PFSK-1 (cell line): ENCODE measurements around the gene CD28.

Experiments
- FOXP2 ChIP-seq: optimal IDR thresholded peaks from 2 replicates; pipeline ENCODE3; 2011; ENCODE audit warnings: borderline replicate concordance, control low read depth, inconsistent platforms; ENCODE audit not compliant: insufficient read depth; ENCODE audit errors: extremely low read length, extremely low read depth
- POLR2AphosphoS5 ChIP-seq: IDR thresholded peaks from 2 replicates; pipeline ENCODE4 v1.6.1; 2012; ENCODE audit warnings: low read depth, mild to moderate bottlenecking, control low read depth, low read length, moderate library complexity
- REST ChIP-seq, 2 experiments: IDR thresholded peaks; 2 replicates each; pipeline versions ENCODE4 v1.6.1 to v1.8.0; 2011 to 2012; ENCODE audit warnings: low read depth in 2 of 2, low read length in 2 of 2, control low read depth in 1 of 2, inconsistent platforms in 1 of 2, mild to moderate bottlenecking in 1 of 2, moderate library complexity in 1 of 2; ENCODE audit not compliant: insufficient read depth in 1 of 2
- SIN3A ChIP-seq: IDR thresholded peaks from 2 replicates; pipeline ENCODE4 v1.6.1; 2012; ENCODE audit warnings: mild to moderate bottlenecking, low read length, moderate library complexity, borderline replicate concordance; ENCODE audit not compliant: insufficient read depth
- TAF1 ChIP-seq: IDR thresholded peaks from 2 replicates; pipeline ENCODE4 v1.6.1; 2012; ENCODE audit warnings: low read length, control low read depth, borderline replicate concordance; ENCODE audit not compliant: insufficient read depth

CD28 gene

GRCh38 chr2:203763241-203763937 is 57.0 kb downstream of the CD28 start:
- no peak for TF ChIP-seq SIN3A
- TF ChIP-seq FOXP2 = no peak
- TF ChIP-seq POLR2AphosphoS5 = no peak
- no peak for TF ChIP-seq REST (IDR thresholded peaks at IDR 0.05; ENCODE audit: insufficient read depth in 1 of 2, low read depth in 2 of 2, low read length in 2 of 2)
- no peak for TF ChIP-seq TAF1

GRCh38 chr2:203763938-203764664 is 57.7 kb downstream of the CD28 start:
- TF ChIP-seq FOXP2 = no peak
- TF ChIP-seq POLR2AphosphoS5 = no peak
- TF ChIP-seq TAF1 = no peak
- no peak for TF ChIP-seq REST (IDR thresholded peaks at IDR 0.05; ENCODE audit: insufficient read depth in 1 of 2, low read depth in 2 of 2, low read length in 2 of 2)
- TF ChIP-seq SIN3A = no peak

- TF ChIP-seq REST (IDR thresholded peaks at IDR 0.05; ENCODE audit: insufficient read depth in 1 of 2, low read depth in 2 of 2, low read length in 2 of 2) (no peak), FOXP2 (no peak), POLR2AphosphoS5 (no peak), TAF1 (no peak), SIN3A (no peak)
Observed at GRCh38 chr2:203772456-203773165, 66.2 kb downstream of the CD28 start.

GRCh38 chr2:203774760-203775159 is 68.3 kb downstream of the CD28 start:
- TF ChIP-seq POLR2AphosphoS5 = no peak
- TF ChIP-seq FOXP2 = no peak
- TF ChIP-seq TAF1 = no peak
- TF ChIP-seq REST (IDR thresholded peaks at IDR 0.05; ENCODE audit: insufficient read depth in 1 of 2, low read depth in 2 of 2, low read length in 2 of 2) = no peak
- no peak for TF ChIP-seq SIN3A
